ENCODE results near the gene FMO5.
A peak's percentile ranks its signal among the peaks of the same experiment; 100 is the strongest.
"Not testable (repeated sequence)": the region's sequence is repeated elsewhere in the genome, so short reads cannot be mapped to it uniquely, and the experiment has no call there.

FMO5 gene, protein sequence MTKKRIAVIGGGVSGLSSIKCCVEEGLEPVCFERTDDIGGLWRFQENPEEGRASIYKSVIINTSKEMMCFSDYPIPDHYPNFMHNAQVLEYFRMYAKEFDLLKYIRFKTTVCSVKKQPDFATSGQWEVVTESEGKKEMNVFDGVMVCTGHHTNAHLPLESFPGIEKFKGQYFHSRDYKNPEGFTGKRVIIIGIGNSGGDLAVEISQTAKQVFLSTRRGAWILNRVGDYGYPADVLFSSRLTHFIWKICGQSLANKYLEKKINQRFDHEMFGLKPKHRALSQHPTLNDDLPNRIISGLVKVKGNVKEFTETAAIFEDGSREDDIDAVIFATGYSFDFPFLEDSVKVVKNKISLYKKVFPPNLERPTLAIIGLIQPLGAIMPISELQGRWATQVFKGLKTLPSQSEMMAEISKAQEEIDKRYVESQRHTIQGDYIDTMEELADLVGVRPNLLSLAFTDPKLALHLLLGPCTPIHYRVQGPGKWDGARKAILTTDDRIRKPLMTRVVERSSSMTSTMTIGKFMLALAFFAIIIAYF

DNA sequence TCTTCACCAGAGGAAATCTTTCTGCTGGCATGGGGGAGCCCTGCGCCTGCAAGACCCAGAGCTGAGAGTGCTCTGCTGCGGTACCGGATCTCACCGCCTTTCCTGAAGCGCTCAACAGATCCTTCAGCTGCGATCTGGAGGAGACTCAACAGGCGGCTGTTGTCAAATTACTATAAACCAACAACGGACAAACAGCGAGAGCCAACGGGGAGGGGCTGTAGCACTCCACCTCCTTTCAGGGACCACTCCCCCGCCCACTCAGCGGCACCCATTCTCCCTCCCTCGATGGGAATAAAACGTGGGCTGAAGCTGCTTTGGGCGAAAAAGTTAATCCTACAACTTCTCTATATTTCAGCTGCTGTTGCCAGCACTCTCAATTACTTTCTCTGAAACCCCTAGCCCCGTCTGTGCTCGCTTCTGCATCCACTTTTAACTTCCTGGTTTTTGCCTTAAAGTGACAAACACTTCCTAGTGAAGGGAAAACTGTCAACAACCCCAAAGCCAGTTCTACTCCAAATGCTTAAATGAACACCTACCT is at the start of gene FMO5:
TSS of gene FMO5 (minus strand) at position 147 of the 538 bp plus-strand sequence. CDS start 310 bp downstream, outside the sequence.
- DNase-seq, result peak; percentile 42

GRCh38 chr1:147273409-147274336 is 48.5 kb upstream of the FMO5 start:
- DNase-seq, result no peak

DNA sequence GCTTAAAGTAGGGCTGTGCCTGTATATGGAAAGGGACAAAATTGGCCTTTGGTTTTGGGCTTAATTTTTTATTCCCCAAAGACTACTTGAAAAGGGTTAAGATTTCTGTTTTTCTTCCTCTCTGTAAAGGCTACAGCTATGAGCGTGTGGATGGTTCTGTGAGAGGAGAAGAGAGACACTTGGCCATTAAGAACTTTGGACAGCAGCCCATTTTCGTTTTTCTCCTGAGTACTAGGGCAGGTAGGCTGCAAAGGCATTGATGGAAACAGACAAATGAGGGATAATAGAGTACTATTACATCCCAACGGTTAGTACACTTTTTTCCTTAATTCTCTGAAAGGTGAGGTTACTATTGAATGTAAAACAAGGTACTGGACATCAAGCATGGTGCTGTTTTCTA is 46.9 kb upstream of the FMO5 start:
- no peak for DNase-seq

- no peak for DNase-seq
Measured at GRCh38 chr1:147270721-147271120, 45.6 kb upstream of the FMO5 start.

- no peak for DNase-seq
Measured at GRCh38 chr1:147267711-147268110, 42.6 kb upstream of the FMO5 start.

- no peak for DNase-seq
Measured at GRCh38 chr1:147266381-147266780, 41.2 kb upstream of the FMO5 start.

DNA sequence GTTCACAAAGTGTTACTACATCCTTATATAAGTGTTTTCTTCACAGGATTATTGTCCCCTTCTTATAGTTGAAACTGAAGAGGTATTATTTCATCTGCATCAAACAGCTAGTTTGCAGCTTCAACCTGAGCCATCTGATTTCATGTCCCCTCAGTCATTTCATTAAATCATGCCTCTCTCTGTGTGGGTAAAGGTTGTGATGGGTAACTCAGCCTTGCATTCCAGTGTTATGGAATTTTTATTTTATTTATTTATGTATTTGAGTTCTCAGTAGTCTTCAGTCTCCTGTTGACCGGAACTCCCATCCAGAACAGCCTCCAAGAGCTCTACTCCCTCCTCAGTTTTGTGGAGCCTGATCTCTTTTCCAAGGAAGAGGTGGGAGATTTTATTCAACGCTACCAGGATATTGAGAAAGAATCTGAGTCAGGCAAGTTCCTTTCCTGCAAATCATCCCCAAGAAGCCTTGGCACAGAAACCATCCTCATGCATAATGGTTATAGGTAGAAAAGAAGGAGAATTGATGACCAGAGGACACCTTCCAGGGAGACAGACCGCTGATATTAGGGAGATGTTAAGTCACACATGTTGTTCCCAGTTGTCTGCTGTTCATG is 39.1 kb upstream of the FMO5 start:
- no peak for DNase-seq

GRCh38 chr1:147260956-147261355 is 35.8 kb upstream of the FMO5 start:
- no peak for DNase-seq

DNA sequence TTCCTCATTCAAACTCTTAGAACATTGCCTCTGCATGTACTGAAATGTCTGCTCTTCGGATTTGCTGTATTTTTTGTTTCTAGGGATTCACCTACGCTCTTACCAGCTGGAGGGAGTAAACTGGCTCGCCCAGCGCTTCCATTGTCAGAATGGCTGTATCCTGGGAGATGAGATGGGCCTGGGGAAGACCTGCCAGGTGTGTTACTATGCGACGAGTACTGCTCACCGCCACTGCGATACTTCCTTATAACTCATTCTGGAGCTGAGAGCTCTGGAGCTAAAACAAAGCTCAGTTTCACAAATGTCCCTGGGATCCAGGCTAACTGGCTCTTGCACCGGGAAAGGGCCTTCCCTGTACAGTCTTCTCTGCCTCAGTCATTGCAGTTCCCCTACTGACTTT is 27.4 kb upstream of the FMO5 start:
- no peak for DNase-seq

DNA sequence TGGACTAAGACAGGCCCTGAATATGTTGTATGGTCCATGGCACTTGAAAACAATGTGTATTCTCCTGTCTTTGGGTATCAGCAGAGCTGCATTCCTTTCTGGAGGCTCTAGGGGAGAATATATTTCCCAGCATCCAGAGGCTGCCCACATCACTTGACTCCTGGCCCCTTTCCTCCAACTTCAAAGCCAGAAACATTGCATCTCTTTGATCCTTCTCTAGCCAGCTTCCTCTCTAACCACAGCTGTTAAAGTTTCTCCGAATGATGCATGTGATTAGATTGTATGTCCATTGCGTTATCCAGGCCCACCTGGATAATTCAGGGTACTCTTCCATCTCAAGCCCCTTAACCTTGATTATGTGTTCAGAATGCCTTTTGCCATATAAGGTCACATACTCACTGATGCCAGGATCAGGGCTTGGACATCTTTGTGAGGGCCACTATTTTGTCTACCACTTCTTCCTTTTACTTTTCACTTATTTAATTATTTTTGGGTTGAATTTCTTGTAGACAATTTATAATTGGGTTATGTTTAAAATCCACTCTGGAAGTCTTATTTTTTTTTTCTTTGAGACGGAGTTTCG is 22.6 kb upstream of the FMO5 start:
- no peak for DNase-seq

- DNase-seq, result no peak
Measured at GRCh38 chr1:147246910-147247655, 21.9 kb upstream of the FMO5 start.

- DNase-seq, result no peak
Measured at GRCh38 chr1:147246044-147246690, 21.0 kb upstream of the FMO5 start.

GRCh38 chr1:147245586-147246021 is 20.5 kb upstream of the FMO5 start:
- no peak for DNase-seq

DNA sequence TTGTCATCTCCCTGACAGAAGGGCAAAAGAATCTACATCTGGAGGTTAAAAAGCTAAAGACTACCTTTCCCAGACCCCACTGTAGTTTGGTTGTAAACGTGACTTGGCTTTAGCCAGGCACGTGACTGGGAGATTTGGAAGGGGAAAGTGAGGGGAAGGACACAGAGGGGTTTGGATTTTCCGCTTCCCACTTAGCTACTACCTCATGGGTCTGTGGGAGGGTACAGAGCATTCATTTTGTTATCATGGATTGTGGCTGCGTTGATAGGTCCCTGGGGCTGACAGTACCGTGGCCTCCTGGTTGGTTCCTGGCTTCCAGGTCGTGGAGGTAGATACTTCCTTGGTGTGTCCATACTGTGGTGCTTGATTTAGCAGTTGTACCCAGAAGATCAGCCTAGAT is 20.0 kb upstream of the FMO5 start:
- no peak for DNase-seq

DNA sequence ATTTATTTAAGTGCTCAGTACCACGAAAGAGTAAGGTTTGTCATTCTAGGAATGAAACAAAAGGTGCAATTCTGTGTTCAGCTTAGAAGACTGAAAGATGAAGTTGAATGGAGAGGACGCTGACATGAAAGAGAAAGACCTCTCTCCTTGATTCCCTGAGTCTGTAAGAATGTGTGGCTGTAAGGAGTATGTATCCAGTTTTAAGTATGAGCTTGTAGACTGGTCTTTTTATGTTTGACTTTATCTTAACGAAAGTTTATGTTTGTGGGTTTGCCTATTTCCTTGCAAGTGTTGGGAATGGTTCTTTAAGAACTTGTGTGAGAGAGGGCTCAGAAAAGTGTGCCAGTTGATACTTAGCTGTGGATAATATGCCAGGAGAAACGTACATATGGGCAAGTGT is 18.7 kb upstream of the FMO5 start:
- no peak for DNase-seq

DNA sequence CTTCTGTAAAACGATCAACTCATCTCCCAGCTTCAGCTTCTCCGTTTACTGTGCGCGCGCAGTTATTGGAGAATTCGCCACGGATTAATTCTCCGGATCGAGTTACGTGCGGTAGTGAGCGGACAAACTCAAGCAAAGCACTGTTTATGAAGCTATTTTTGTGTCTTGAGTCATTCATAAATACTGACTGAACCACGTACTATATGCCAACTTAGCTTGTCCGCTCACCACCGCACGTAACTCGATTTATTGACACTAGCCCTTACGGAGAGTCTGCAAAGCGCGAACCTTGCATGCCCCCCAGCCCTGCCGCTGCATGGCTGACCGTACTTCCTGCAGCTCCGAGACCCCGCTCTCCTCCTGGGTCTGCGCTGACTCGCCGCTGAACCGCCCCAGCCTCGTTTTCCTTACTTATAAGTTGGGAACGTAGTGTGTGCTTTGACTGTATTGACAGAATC is 18.1 kb upstream of the FMO5 start:
- DNase-seq, result peak; percentile 13

DNA sequence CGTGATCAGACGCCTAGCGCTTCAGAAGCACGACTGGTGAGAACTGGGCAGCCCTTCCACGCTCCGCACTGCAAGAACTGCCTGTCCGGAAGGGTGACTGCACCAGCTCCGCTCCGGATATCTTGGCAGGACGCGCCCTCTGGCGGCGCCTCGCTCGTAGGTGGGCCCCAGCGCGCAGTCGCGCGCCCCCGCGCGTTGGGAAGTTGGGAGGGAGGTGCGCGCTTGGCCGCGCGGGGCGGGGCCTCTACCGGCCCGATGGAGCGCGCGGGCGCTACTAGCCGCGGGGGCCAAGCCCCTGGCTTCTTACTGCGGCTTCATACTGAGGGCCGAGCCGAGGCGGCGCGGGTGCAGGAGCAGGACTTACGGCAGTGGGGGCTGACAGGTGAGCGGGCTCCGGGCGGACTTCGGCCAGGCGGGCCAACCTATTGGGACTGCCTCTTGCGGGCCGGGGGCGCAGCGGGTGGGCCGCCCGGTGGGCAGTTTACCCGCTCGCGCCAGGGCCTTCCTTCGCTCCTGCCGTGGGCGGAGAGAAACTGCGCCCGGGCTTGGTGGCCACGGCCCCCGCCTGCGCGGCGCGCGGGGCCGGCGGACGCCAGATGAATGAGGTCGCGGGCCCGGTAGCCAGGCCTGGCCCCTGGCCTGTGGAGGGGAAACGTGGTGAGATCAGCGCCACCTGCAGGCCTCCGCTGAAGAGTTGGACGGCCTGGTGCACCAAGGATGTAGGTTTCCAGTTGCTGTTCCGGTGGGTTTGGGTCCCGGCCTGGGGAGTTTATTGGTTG is 17.5 kb upstream of the FMO5 start, which contains the start of gene CHD1L:
TSS of gene CHD1L (plus strand) at position 236 of the 779 bp plus-strand sequence. CDS start at position 256, 20 bp downstream.
- peak; percentile 96 for DNase-seq

- no peak for DNase-seq
Measured at GRCh38 chr1:147241934-147242448, 16.9 kb upstream of the FMO5 start.

DNA sequence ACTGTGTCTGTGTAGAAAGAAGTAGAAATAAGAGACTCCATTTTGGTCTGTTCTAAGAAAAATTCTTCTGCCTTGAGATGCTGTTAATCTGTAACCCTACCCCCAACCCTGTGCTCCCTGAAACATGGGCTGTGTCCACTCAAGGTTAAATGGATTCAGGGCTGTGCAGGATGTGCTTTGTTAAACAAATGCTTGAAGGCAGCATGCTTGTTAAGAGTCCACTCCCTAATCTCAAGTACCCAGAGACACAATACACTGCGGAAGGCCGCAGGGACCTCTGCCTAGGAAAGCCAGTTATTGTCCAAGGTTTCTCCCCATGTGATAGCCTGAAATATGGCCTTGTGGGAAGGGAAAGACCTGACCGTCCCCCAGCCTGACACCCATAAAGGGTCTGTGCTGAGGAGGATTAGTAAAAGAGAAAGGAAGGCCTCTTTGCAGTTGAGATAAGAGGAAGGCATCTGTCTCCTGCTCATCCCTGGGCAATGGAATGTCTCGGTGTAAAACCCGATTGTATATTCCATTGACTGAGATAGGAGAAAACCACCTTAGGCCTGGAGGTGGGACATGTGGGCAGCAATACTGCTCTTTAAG is 15.1 kb upstream of the FMO5 start:
- not testable (repeated sequence) for DNase-seq
